ENCODE measurements around the gene MINDY4. TPM values are rescaled to one million over a fixed set of nuclear protein-coding genes. Genes with fewer than 3 reads are reported as not detected.

Gene MINDY4
- total and polyA plus RNA-seq, 2 of the 4 experiments (the other 2 are of a cell fraction) = 1.8 to 3.6 TPM

DNA sequence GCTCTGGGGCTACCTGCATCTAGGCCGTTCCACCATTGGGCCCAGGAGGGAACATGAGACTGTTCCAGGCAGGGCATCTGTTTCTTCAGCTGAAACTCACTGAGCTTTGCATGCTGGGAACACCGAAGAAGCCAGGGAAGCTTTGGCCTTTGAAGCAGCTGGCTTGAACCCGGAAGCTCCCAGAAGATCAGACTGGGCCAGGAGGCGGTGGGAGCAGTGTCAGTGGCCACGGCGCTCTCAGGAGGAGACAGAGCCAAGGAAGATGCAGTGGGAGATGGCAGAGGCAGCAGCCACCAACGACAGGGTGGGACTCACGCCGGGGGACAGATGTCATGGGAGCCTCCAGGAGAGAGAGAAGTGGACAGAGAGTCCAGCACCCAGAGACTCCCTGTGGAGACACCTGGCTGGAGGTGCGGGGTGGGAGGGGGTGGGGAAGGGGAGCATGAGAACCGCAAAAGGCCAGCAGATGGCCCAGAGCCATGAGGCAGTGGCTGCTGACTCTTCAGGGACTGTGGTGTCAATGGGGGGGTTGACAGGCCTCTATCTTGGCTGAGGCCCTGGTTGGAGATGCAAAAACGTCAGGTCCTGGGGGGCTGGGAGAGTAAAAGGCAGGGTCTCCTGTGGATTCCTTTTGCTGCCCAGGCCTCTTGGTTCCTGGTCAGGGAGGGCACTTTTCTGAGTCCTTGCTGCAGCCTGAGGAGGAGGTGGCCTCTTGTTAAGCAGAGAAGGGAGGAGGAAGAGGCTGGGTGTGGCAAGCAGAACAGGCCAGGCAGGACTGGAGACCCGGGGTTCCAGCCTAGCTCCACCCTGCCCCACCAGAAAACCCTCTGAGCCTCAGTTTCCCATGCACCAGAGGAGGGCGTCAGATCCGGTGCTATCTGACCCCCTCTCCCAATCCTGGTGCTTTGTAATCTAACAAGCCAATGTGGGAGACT lies 134.1 kb downstream of the MINDY4 start:
- H4K8ac ChIP-seq (ENCODE audit: low read depth in 2 of 2, low read length in 2 of 2) = no peak overlapping the region
- no peak overlapping the region for H3K4ac ChIP-seq (ENCODE audit: low read depth, low read length)
- no peak overlapping the region for H3K18ac ChIP-seq (ENCODE audit: low read depth, low read length)
- H2BK20ac ChIP-seq (ENCODE audit: low read depth, low read length) = no peak overlapping the region
- H4K5ac ChIP-seq (ENCODE audit: low read depth, low read length) = no peak overlapping the region
- no peaks in the 10 kb centered on the region for H3K79me1 ChIP-seq (ENCODE audit: low read depth in 1 of 2, low read length in 2 of 2)
- dilution Hi-C loops (cut with HindIII; ENCODE audit: low sequenced_read_pairs, unreplicated experiment) (no loop called here), in situ Hi-C loops (cut with MboI; ENCODE audit: low sequenced_read_pairs) (no loop called here), intact Hi-C loops (cut with micrococcal nuclease) (no loop called here)
- H2BK120ac ChIP-seq (ENCODE audit: low read depth, low read length) = no peak overlapping the region
- H3K4me1 ChIP-seq (ENCODE audit: control insufficient read depth, insufficient read depth, low read length) = peaks cover 6% of the 10 kb centered on the region
- H3K4me3 ChIP-seq (ENCODE audit: insufficient read depth, low read depth, low read length) = no peak overlapping the region
- no peak overlapping the region for H2BK5ac ChIP-seq (ENCODE audit: low read depth, low read length, poor library complexity, severe bottlenecking)
- H3K9ac ChIP-seq (ENCODE audit: low read depth, low read length) = no peak overlapping the region
- no peak overlapping the region for H2AFZ ChIP-seq (replicated peaks; ENCODE audit: low read length, poor library complexity)
- H2AK5ac ChIP-seq (ENCODE audit: low read depth, low read length) = no peak overlapping the region
- 86% methylated on average over 6 of the region's 15 CpGs; no CpG with 5 or more reads in 1 of the 2 experiments for WGBS, 2 experiments (ENCODE audit: extremely low coverage in 2 of 2, insufficient read length in 1 of 2)
- ChIA-PET POLR2A (ENCODE audit: unreplicated experiment) (no interaction called here), CTCF (interaction anchor here (0.7 kb wide), 1 partner anchor 17 kb away, joined by 3 read pairs; no protein-coding TSS in a partner anchor)
- ATAC-seq (ENCODE audit: low read depth) (no peak), DNase-seq (no peak)
- 0 out of 2 replicates have a peak, but pooled peaks cover 5% of the 10 kb centered on the region for H3K9me1 ChIP-seq (ENCODE audit: insufficient read depth, low read length)
- no peaks in the 10 kb centered on the region for H3K9me3 ChIP-seq (ENCODE audit: control insufficient read depth, insufficient read depth, low read length)
- no peak overlapping the region for H3K27ac ChIP-seq (ENCODE audit: insufficient read depth, low read length)
- no TSS peak for BruUV-seq (replicated peaks)
- H3K4me2 ChIP-seq (ENCODE audit: low read depth, low read length) = no peak overlapping the region
- H3K56ac ChIP-seq (ENCODE audit: extremely low read depth, insufficient read depth, low read length) = no peak overlapping the region
- no peak overlapping the region for H4K91ac ChIP-seq (ENCODE audit: insufficient read depth, low read depth, low read length)
- H3K36me3 ChIP-seq (ENCODE audit: control insufficient read depth, insufficient read depth, low read length) = no peaks in the 10 kb centered on the region
- H2BK15ac ChIP-seq (ENCODE audit: low read depth, low read length) = no peak overlapping the region
- H4K20me1 ChIP-seq (ENCODE audit: insufficient read depth, low read length) = no peaks in the 10 kb centered on the region
- H3K27me3 ChIP-seq (ENCODE audit: control insufficient read depth, insufficient read depth, low read length) = no peaks in the 10 kb centered on the region
- no peak overlapping the region for H2AK9ac ChIP-seq (replicated peaks; ENCODE audit: low read depth, low read length, poor library complexity)
- H3K23ac ChIP-seq (ENCODE audit: low read depth, low read length) = no peak overlapping the region
- H3K14ac ChIP-seq (replicated peaks; ENCODE audit: low read depth, low read length) = no peak overlapping the region
- TF ChIP-seq MAFK (IDR thresholded peaks at IDR 0.05; ENCODE audit: low read depth, low read length) (no peak), NFE2L2 (IDR thresholded peaks at IDR 0.05; ENCODE audit: low read depth, low read length) (no peak), CHD1 (IDR thresholded peaks at IDR 0.05; ENCODE audit: low read depth, low read length) (no peak), CEBPB (IDR thresholded peaks at IDR 0.05; ENCODE audit: low read depth, low read length) (no peak), RAD21 (IDR thresholded peaks at IDR 0.05; ENCODE audit: low read length) (no peak), FOS (IDR thresholded peaks at IDR 0.05; ENCODE audit: low read depth, low read length) (no peak), SMC3 (IDR thresholded peaks at IDR 0.05; ENCODE audit: low read depth, low read length) (no peak), MAZ (IDR thresholded peaks at IDR 0.05; ENCODE audit: borderline replicate concordance, low read depth, low read length) (no peak), RFX5 (IDR thresholded peaks at IDR 0.05; ENCODE audit: low read depth, low read length) (no peak), BHLHE40 (IDR thresholded peaks at IDR 0.05; ENCODE audit: low read depth, low read length) (no peak)
- TF ChIP-seq, protein P1, sequence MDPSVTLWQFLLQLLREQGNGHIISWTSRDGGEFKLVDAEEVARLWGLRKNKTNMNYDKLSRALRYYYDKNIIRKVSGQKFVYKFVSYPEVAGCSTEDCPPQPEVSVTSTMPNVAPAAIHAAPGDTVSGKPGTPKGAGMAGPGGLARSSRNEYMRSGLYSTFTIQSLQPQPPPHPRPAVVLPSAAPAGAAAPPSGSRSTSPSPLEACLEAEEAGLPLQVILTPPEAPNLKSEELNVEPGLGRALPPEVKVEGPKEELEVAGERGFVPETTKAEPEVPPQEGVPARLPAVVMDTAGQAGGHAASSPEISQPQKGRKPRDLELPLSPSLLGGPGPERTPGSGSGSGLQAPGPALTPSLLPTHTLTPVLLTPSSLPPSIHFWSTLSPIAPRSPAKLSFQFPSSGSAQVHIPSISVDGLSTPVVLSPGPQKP (IDR thresholded peaks at IDR 0.05; ENCODE audit: borderline replicate concordance, low read depth, low read length) = no peak
- TF ChIP-seq, protein P2, sequence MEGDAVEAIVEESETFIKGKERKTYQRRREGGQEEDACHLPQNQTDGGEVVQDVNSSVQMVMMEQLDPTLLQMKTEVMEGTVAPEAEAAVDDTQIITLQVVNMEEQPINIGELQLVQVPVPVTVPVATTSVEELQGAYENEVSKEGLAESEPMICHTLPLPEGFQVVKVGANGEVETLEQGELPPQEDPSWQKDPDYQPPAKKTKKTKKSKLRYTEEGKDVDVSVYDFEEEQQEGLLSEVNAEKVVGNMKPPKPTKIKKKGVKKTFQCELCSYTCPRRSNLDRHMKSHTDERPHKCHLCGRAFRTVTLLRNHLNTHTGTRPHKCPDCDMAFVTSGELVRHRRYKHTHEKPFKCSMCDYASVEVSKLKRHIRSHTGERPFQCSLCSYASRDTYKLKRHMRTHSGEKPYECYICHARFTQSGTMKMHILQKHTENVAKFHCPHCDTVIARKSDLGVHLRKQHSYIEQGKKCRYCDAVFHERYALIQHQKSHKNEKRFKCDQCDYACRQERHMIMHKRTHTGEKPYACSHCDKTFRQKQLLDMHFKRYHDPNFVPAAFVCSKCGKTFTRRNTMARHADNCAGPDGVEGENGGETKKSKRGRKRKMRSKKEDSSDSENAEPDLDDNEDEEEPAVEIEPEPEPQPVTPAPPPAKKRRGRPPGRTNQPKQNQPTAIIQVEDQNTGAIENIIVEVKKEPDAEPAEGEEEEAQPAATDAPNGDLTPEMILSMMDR (conservative IDR thresholded peaks at IDR 0.05; ENCODE audit: low read depth, low read length) = no peak

All from IMR-90 (cell line).